Frontal cortex (tissue), 4 donors: ENCODE results near the gene CCNL1. TPM values are rescaled to one million over a fixed set of nuclear protein-coding genes. Genes with fewer than 3 reads are reported as not detected.
"Not testable (repeated sequence)": the region's sequence is repeated elsewhere in the genome, so short reads cannot be mapped to it uniquely, and the experiment has no call there.

Source experiments
- DNase-seq, 2 donors: peaks; one replicate each; pipeline ENCODE4 v3.0.0; 2012; ENCODE audit warnings: low spot score in 2 of 2
- FAIRE-seq: peaks from 2 replicates; lab custom pipeline; 2012; peaks lifted over from hg19 to GRCh38; lab: Jason Lieb, UNC
- total RNA-seq: library from RNA; depleted of rRNA; stranded (reverse); fragments of >200 nt; gene quantifications from one replicate; pipeline ENCODE4 v1.2.3, GENCODE V29; 2014
- donor health status: control.
- donor health status: control.
- donor health status: control.

CCNL1 gene
- total RNA-seq, 1 donor from 2014 or later: 64.4 TPM

DNA sequence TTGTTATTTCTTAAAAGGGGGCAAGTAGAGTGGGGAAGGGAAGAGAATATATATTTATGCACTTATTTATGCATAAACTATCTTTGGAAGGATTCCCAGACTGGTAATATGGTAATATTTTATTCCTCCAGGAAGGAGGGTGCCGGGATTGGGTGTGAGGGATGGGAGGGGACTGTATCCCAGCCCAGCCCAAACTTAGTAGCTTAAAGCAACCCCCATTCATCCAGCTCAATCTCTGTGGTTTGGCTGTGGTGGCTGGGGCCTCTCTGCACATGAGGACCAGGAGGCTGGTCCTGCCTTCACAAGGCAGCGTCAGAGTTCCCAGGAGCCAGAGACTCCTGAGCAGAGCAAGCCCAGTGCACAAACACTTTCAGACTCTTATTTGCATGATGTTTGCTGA is 48.4 kb downstream of the CCNL1 start:
- no peak for FAIRE-seq
- no peak for DNase-seq

DNA sequence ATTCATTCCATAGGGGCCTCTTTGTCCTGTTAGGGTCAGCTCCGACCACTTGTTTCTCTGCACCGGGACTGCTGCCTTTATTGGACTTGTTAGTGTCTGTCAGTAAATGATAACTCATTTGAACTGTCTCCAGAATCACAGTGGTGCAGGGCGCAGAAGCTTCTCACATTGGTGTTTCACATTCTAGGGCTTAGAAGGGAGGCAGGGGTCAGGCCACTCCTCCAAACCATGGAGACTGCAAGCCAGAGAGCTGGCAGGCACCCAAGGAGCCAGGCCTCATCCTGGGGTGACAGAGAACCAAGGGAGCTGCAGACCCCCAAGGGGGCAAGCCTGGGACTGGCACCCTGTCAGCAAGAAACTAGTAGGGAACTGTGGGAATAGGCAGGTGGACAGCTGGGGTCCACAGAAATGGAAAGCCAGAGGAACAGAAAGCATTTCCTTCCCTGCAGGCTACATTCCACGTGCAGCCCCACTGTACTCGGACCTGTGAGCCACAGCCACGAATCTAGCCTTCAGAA is 49.1 kb downstream of the CCNL1 start:
- FAIRE-seq (no peak), DNase-seq (no peak)

DNA sequence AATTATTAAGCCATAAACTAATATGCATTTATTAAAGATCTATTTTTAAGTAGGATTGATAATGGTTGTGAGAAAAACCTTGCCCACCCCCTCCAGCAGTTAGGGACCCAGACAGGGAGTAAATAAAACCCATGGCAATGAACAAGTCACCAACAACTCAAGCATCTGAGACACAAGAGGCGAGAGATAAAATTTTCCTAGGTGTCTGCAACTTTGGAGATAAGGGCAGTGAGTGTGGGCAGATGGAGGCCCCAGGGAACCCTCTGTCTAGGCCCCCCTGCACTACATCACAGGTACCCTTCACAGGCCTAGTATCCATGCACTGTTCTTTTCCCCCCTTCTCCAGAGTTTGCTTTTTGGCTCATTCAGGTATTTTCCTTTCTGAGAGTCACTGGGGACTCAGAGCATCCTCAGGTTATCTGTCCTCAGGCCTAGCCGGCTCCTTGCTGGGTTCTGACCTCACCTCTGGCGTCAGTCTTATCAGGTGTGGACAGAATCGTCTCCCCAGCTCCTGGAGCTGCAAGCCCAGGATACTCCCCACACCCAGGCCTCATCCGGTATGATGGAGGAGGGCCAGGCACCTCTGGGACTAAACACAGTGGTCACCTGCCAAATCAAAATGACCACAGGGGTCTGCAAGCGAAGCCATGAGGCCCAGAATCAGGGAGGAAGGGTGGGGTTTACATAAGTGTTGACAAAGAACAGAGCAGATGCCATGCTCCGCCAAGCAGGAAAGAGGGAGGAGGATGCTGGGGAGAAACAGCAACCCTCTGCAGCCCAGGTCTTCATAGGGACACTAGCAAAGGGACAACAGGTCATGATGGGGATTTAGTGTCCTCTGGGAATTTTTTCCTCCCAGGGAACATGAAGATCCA is 50.4 kb downstream of the CCNL1 start:
- FAIRE-seq: no peak
- no peak for DNase-seq

DNA sequence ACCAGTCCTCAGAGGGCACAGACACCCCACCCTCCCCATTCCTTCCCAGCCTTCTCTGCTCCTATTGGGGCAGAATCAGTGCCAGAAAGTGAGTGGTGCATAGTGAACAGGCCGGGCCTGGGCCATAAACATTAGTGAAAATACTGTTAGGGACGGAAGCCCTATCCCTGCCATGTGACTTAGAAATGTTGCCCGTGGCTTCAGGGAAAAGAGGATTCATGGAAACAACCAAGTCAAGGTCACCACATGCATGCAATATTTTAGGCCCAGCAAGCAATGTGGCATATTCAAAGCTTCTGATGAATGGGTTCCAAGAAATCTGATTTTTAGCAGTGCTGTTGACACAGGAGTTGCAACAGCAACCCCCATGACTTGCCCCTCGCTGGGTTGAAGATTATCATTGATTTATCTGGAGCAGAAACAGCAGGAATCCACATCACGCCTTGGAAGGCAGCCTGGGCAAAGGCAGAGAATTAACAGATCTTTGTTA is 52.3 kb downstream of the CCNL1 start:
- no peak for DNase-seq
- no peak for FAIRE-seq

DNA sequence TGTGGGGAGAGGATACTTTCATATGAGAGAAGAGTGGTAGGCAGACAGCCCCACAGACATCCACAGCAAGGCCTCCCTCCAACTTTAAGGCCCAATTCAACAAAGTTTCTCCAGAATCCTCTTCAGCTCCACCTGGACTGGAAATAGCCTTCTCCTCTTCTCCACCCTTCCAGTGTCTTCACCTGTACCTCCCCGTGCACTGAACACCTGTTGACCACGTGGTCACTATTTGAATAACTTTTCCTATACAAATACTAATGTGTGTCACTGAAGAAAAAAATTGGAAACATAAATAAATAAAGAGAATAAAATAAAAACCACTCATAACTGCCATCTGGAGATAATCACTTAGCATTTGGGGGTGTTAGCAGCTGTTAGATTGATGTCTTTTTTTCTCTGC is 52.9 kb downstream of the CCNL1 start:
- DNase-seq: no peak
- FAIRE-seq: no peak

DNA sequence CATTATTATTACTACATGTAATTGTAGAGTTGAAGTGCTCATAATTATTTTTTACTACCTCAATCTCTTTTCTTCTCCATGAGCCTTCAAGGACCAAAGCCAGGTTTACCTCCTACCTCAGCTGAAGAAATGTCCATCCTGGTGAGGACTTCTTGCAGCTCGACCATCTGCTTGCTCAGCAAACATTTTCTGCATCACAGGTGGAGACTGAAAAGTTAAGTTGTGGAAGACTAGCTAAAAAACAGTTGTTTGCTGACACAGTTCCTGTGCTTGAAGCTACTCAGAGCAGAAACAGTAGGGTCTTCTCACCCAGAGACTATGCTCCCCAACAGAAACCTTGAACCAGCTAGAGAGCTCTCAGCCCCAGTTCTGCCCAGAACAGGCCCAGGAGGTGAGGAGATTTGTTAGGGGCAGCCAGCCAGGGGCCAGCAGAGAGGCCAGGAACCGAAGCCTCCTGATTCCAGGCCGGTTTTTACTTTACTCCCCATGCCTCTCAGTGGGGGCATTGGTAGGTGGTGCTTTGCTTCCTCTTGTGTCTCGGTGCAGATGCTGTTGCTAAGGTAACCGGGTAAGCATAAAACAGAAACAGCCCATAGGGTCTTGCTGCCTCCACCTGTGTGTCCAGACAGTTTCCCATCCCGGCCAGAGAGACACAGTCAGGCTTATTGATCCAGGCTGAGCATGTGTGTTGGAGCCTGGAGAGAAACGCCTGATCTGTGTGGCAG is 54.9 kb downstream of the CCNL1 start:
- DNase-seq: no peak
- no peak for FAIRE-seq

DNA sequence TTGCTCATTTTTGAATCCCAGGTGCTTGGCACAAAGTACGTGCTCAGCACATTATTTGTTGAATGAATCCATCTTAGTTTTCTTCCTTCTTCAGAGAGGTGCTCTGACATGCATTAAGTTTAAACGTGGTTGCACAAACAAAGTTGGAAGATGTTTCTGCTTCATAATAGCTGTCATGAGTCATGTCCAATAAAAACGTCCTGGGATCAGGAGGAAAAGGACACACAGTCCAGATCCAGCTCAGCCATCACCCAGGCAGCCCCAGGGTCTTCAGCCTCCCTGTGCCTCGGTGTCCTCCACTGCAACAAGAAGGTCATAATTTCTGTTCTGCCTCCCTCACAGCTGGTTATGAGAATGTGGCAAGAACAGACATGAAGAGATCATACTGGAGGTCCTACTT is 55.4 kb downstream of the CCNL1 start:
- no peak for DNase-seq
- no peak for FAIRE-seq

DNA sequence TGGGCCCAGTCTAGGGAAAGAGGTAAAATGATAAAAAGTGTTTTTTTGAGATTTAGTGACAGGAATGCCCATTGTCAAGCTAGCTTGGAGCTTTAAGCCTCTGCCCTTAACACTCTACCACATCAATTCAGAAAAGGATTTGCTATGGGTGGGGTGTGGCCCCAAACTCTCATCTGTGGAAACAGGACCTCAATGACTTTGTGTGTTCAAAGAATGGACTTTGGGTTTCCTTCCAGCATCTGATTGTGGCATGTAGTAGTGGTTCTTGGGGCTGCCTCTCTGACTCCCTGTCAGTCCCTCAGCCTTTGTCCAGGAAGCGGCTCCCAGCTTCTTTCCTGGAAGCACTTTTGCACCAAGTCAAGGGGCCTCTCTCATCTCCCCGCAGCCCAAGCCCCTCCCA is 56.1 kb downstream of the CCNL1 start:
- DNase-seq (no peak), FAIRE-seq (no peak)

DNA sequence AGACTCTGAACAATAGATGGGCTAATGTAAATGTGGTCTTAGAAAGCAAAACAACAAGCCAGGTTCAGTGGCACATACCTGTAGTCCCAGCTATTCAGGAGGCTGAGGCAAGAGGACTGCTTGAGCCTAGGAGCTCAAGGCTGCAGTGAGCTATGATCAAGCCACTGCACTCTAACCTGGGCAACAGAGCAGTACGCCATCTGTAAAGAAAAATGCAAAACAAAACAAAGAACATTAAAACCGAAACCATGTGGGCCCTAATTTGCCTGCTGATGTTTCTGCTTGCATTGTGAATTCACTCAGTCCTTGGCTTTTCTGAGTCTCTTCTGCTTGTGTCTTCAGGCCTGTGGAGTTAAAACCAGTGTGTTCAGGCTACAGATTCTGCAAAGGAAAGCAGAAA is 56.7 kb downstream of the CCNL1 start:
- DNase-seq (no peak), FAIRE-seq (no peak)

DNA sequence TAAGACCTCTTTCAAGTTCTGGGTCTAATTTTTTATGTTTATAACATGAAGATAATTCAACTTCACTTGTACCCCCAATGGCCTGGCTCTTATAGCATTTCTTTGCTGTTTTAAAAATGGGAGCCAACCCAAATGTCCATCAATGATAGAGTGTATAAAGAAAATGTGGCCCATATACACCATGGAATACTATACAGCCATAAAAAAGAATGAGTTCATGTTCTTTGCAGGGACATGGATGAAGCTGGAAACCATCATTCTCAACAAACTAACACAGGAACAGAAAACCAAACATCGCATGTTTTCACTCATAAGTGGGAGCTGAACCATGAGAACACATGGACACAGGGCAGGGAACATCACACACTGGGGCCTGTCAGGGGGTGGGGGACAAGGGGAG is 57.4 kb downstream of the CCNL1 start:
- not testable (repeated sequence) for FAIRE-seq, DNase-seq

DNA sequence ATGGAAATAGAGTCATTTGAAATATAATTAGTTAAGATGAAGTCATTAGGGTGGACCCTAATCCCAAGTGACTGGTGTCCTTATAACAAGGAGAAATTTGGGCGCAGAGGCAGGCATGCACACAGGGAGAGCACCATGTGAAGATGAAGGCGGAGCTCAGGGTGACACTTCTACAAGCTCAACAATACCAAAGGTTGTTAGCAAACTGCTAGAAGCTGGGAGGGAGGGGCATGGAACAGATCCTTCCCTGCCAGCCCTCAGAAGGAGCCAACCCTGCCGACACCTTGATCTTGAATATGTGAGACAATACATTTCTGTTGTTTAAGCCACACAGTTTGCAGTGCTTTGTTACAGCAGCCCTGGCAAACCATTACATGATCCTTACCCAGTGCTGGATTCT is 57.8 kb downstream of the CCNL1 start:
- DNase-seq (no peak), FAIRE-seq (no peak)

DNA sequence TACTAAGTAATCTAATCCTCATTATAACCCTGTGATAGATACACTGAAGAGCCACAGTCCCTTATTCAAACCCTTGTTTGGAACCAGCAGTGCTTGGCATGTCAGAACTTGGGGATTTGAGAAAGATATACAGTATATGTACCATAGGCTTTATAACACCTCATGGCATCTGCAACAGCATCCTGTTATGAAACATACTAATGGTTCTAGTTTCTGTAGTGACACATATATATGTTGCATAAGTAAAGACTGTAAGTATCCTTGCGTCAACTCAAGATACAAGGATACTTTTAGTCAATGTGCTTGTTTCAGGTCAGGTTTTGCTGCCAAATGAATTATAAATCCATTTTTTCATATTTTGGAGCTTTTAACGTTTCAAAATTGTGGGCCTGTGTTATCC is 58.5 kb downstream of the CCNL1 start:
- FAIRE-seq (no peak), DNase-seq (no peak)

DNA sequence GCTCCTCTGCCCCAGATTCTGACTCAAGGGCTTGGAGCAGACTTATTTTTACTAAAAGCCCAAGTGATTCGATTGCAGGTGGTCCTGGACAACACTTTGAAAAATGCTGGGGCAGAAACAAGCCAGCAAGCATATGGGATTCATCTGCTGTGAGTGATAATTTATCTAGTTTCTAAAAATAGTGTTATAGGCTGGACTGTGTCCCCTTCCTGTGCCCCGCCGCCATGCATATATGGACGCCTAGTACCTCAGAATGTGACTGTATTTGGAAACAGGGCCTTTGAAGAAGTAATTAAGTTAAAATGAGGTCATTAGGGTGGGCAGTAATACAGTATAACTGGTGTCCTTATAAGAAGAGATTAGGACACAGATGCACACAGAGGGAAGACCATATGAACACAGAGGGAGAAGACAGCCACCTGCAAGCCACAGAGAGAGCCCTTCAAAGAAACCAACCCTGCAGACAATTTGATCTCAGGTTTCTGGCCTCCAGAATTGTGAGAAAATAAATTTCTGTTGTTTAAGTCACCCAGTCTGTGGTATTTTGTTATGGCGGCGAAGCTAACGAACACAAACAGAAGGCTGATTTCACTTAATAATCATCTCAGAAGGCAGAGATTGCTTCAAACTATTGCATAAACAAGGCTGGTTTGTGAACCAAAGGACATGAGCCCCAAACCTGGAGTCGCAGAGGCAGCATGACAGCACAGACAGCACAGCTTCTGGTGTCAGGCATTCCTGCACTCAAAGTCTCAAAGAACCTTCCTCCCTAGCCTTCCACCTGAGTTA is 59.1 kb downstream of the CCNL1 start:
- FAIRE-seq (no peak), DNase-seq (no peak)

DNA sequence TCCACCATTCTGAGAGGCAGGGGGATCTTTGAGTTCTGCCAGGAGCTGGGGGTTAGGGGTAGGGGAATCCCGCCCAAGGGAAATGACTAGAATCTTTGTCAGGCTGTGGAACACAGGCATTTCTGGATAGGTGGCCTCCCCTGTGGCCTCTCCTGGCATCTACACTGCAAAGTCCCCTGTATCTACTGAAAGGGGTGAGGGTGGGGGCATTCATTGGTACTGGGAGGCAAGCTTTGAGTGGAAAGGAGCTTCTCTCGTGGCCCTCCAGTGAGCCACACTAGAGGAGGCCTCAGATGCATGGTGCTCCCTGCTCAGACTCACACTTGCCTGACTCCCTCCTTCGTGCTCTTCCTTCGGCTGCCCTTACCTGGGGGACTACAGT is 59.9 kb downstream of the CCNL1 start:
- DNase-seq (no peak), FAIRE-seq (no peak)

DNA sequence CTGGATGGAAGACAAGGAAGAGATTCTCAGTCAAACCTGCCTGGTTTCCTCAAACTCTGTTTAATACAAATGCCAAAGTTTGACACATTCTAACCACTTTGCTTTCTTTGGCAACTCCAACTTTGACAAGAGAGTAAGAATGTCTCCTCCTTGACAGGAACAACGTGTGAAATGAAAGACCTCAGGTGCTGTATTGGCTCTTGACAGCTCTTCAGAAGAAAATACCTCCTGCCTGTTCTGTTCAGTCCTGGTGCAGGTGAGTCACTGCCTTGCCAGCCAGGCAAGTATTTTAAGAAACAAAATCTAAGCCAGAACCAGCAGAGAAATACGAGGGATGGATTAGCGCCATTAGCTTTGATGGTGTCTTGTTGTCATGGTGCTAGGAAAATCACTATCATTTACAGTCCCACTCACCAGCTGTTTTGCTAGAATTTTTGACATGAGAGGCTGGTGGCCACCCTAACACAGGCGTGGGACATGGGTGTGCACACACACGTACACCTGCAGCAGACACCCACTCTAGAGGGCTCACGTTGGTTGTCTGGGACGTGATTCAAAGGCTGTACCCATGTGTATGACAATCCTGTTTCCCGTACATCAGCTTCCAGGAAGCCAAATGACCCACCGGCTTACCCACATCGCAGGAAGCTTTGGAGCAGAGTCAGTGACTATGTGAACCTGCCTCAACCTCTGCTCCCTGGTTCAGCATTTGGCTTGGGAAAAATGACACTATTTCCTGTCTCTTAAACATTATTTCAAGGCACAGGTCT is 60.4 kb downstream of the CCNL1 start:
- DNase-seq (no peak), FAIRE-seq (no peak)

DNA sequence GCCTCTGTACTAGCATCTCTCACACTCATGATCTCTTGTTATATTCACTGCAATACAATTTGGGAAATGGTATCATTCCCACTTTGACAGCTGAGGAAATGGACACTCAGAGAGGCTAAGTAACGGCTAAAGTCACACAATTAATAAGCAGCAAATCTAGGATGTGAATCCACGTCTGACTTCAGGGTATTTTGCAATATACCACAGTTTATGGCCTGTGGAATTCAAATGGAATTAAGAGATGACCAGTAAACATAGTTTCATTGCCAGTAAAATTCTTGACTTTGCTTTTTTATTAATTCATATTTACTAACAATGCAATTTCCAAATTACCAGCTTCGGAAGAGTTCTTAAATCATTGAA is 61.1 kb downstream of the CCNL1 start:
- no peak for FAIRE-seq
- DNase-seq: no peak

DNA sequence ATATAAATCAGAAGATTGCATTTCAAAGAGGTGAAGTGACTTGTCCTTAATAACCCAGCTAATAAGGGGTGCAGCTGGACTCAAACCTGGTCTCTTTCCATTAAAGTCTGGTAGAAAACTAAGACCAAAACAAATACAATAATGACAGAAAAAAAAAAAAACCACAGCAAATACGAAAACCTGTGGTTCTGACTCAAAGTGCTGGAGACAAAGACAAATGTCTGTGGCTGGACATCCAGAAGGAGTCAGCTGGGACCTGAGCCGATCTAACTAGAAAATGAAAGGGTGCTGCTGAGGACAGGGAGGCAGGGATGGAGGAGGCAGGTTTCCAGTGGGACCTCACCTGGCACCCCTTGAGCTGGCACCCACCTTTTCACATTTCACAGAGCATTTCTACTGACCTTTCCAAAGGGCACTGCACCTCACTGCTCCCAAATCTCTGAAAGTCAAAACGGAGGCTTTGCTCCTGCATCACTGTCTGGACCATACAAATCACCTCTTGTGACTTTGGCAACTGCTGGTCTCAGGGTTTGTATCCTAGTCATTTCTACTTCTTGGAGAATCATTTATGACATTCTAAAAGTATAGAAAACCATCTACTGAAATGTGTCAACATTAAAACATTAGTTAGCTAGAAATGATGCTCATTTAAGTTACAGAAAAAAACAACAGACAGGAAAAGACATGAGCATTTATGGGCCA is 61.7 kb downstream of the CCNL1 start:
- FAIRE-seq: no peak
- no peak for DNase-seq
